ENCODE results near the gene CD4.
"Not testable (repeated sequence)": the region's sequence is repeated elsewhere in the genome, so short reads cannot be mapped to it uniquely, and the experiment has no call there.

Gene CD4
- total RNA-seq = 56.6 to 415 (median 182) reads per million in 18 experiments

- DNase-seq = peak; percentile 82 to 89
Observed at GRCh38 chr12:6788972-6789924, at the start of gene CD4. TSS of gene CD4 (plus strand) at chr12:6789528. CDS start at chr12:6800139, 10,611 bp downstream.

DNA sequence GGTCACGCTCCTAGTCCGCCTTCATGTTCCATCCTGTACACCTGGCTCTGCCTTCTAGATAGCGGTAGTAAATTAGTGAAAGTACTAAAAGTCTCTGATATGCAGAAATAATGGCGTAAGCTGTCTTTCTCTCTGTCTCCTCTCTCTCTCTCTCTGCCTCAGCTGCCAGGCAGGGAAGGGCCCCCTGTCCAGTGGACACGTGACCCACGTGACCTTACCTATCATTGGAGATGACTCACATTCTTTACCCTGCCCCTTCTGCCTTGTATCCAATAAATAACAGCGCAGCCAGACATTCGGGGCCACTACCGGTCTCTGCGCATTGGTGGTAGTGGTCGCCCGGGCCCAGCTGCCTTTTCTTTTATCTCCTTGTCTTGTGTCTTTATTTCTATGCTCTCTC is 47.2 kb upstream of the CD4 start:
- DNase-seq = not testable (repeated sequence)

- no peak for DNase-seq
Observed at GRCh38 chr12:6742834-6743233, 46.5 kb upstream of the CD4 start.

DNA sequence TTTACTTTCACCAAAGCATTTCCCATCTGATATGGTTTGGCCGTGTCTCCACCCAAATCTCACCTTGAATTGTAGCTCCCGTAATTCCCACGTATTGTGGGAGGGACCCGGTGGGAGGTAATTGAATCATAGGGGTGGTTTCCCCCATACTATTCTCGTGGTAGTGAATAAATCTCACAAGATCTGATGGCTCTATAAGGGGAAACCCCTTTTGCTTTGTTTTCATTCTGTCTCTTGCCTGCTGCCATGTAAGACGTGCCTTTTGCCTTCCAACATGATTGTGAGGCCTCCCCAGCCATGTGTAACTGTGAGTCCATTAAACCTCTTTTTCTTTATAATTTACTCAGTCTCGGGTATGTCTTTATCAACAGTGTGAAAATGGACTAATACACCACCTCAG is 46.0 kb upstream of the CD4 start:
- DNase-seq = peak in 1 of 2 donors; percentile 28

GRCh38 chr12:6745741-6746525 is 43.4 kb upstream of the CD4 start:
- peak; percentile 89 to 90 for DNase-seq

DNA sequence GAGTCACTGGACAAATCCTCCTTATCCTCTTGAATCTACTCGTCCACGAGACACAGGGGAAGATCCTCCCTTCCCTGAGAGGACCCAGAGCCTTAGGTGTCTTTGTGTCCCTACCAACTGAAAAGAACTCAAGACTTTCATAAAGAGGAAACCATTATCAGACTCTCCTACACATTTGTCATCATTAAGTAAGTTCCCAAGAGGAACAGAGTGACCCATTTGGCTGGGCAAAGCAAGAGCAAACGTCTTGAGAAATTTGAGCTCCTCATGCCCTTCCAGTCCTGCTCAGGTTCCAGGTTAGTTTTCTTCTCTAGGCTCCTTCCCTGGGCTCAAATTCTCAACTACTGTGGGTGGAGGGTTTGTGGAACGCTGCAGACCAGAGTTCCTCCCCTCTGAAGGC is 42.1 kb upstream of the CD4 start:
- peak; percentile 65 to 72 for DNase-seq

DNA sequence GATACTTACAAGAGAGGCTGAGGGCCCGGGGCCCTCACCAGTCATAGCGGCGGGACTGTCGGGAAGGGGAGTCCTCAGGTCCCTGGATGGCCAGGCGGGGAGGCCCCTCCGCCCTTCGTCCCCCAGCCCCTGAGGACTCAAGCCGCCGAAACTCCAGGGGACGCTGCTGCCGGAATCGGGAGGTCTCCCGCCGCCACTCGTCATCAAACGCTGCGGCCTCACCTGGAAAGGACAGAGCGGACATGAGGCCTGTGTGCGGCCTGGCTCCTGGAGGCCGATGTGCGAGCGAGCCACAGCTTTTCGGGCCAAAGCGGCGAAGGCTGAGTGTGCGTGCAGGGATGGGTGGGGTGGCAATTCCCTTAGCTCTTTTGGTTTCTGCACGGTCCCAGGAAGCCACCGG is 40.6 kb upstream of the CD4 start:
- DNase-seq = no peak

GRCh38 chr12:6750506-6750905 is 38.8 kb upstream of the CD4 start:
- no peak for DNase-seq

DNA sequence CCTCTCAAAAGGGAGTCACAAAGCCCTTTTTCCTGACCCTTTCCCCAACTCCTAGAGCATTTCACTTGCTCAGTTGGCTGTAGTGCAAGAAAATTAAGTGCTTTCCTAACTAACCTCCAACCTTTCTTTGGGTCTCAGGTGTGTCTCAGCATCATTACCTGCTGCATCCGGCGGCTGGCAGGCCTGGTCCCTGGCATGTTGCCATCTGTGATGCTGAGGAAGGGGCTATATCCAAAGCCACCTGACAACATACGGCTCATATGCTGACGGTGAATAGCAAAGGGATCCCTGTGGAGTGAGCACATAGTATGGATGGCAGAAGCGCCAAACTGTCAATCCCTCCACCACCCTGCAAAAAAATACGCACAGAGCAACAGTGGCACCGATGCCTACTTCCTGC is 37.6 kb upstream of the CD4 start:
- no peak for DNase-seq

DNA sequence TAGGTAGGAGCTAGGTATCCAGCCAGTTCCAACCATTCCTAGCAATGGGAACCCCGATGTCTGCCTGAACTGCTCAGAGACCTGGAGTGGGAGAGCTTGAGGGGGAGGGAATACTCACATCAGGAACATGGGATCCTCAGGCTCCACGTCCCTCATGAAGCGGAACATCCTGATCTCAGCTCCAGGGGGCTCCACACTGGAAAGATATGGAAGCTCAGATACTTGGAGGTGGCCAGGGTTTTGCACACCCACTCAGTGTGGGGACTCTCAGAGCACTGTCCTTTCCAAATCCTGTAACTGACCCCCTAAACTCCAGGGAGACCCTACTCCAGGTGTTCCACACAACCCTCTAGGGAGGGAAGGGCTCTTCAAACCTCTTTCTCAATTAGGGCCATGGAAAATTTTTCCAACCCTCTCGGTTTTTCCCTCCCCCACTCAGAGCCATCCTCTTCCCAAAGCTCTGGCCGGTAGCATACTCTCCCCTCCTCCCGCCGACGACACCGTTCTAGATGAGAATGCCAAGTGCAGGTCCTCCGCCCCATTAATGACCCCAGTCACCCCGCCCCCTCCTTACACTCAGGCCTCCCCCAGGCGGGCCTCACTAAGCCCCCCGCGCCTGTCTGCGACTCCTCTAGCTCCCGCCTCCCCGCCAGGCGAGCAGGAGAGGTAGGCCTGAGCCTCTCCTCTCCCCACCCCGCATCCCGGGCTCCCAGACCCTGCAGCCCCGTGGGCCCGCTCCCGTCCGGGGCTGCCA is 37.0 kb upstream of the CD4 start:
- no peak for DNase-seq

GRCh38 chr12:6752921-6753771 is 36.2 kb upstream of the CD4 start, which contains the start of gene MLF2:
TSS of gene MLF2 (minus strand) at chr12:6753141. CDS start at chr12:6752334, 807 bp downstream.
- peak; percentile 99 for DNase-seq

DNA sequence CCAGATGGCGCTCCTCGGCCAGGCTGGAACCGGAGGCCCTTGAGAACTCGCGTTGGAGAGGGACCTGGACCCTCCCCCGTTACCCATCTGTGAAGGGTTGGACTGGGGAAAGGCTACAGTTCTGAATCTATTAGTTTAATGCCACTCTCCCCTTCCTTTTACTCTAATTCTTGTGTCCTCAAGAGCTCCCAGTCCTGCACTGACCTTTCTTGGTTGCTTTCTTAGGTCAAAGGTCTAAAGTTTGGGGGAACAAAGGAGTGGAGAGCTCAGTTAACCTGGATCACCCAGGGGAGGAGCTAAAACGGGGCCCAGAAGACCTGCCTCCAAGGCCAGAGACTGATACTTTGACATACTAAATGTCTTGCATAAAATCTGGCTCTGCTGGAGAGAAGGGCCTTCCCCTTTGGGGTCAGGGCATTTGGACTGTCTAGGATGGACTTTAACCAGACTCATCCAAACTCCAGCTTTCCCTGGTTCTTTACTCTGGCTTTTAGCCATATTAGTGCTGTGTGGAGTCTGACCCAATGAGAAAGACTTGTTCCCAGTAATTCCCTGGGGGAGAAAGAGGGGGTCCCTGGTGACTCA is 35.5 kb upstream of the CD4 start:
- peak; percentile 31 to 47 for DNase-seq

GRCh38 chr12:6754411-6754810 is 34.9 kb upstream of the CD4 start:
- DNase-seq = peak; percentile 54

GRCh38 chr12:6757028-6757690 is 32.2 kb upstream of the CD4 start:
- no peak for DNase-seq

DNA sequence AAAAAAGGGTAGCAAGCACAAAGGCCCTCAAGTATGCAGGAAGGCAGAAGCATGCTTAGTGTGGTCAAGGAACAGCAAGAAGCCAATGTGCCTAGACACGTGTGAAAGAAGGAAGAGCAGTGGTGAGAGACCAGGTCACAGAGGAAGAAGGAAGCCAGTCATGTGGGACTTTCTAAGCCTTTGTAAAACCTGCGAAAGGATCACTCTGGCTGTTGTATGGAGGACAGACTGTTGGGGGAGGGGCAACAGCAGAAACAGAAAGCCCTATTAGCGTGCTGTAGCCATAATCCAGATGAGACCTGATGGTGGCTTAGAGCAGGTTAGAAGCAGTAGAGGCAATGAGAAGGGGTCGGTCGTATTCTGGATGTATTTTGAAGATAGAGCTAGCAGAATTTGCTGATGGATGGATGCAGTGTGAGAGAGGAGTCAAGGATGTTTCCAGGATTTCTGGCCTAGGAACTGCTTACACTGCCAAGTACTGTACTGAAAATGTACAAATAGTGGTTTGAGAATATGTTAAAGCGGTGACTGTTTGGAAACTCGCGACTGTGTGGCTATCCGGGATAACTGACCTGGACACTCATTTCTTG is 30.7 kb upstream of the CD4 start:
- DNase-seq = peak; percentile 29 to 36

DNA sequence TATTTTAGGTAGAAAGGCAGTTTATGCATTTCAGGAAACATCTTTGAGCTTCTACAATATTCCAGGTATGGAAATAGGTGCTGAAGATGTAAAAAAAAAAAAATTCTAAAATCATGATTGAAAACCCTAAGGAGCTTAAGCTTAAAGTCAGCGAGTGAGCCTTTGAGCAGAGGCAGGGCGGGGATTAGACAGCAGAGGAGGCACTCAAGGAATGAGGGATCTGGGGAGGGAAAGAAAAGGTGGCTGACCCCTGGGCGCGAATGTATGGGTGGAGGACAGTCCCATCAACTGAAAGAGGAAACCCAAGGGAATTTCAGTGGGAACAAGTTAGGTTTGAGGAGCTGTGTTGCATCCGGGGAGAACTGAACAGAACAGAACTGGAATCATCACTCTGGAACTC is 29.6 kb upstream of the CD4 start:
- no peak for DNase-seq

- no peak for DNase-seq
Observed at GRCh38 chr12:6763380-6763779, 25.9 kb upstream of the CD4 start.

DNA sequence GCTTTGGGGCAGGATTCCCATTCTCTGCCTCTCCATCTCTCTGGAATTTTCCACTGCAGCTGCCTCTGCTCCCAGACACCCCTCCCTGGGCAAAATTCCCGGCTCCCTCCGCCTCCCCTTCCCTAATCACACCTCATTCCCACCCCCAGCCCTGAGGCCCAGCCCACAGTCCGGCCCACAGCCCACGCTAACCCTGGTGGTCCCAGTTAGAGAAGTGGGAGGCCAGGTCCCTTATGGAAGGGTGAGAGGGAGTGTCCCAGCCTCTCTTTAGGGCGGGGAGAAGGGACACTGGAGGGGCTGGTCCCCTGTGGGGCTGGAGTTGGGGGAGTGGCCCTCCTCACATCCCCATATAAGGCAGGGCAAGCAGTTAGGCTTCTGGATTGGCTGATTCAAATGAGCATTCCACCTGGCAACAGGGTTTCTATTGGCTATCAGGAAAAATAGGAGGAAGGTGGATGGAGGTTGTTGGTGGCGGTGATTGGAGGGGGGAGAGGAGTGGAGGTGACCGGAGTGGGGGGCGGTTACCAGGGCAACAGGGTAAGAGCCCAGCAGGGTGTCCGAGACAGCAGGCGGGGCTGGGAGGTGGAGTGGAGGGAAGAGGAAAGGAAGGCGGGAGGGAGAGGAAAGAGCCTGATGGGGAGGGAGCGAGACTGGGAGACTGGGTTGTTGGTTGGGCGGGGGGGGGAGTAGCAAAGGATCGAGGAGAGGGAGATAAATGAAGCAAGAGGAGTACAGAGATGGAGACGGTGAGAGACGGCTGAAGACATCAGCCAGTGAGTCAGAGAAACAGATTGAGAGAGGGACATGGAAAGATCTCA is 25.1 kb upstream of the CD4 start:
- peak; percentile 78 to 87 for DNase-seq

DNA sequence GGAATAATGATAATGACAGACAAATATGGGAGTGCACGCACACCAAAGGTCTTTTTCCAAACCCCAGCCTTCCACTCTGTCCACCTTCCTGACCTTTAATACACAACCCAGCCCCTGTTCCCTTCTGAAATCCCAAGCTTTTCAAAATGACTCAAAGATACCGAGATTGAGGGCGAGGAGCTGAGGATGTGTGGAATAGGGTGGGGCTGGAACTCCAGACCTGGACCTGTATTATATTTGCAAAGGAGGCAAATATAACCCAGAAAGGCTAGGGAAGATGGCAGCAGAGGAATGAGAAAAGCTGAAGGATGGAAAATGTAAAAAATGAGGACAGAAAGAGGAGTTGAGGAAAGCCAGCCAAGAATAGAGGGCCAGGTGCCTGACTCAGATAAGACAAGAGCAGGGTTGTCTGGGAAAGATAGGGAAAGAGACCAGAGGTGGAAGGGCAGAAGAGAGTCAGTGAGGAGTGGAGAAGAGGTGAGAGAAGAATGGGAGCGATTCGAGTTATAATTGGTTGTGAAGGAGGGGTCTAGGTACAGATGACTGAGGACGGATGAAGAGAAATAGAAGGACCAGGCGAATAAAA is 24.2 kb upstream of the CD4 start:
- DNase-seq = no peak
